Testis (tissue), 3 donors: ENCODE measurements around the gene CACNB1. TPM values are rescaled to one million over a fixed set of nuclear protein-coding genes. Genes with fewer than 3 reads are reported as not detected.

Experiments used
- DNase-seq: peaks from one replicate; pipeline ENCODE4 v3.0.0-alpha.2; 2019
- H3K27ac ChIP-seq, 2 donors: fragments of 200-600 bp; sonication (generic); one replicate each; pipeline ENCODE4 v1.5.1; 2019
- H3K27me3 ChIP-seq: fragments of 200-600 bp; sonication (generic); one replicate; pipeline ENCODE4 v1.5.1; 2019
- H3K36me3 ChIP-seq: fragments of 200-600 bp; sonication (generic); one replicate; pipeline ENCODE4 v1.5.1; 2017; ENCODE audit warnings: low read depth; ENCODE audit errors: missing control alignments
- H3K4me1 ChIP-seq: fragments of 200-600 bp; sonication (generic); one replicate; pipeline ENCODE4 v1.5.1; 2019
- H3K4me3 ChIP-seq, 2 donors: fragments of 200-600 bp; sonication (generic); one replicate each; pipeline ENCODE4 v1.5.1; 2017 to 2019
- H3K9me3 ChIP-seq: fragments of 200-600 bp; sonication (generic); one replicate; pipeline ENCODE4 v1.5.1; 2017
- CTCF ChIP-seq, 3 experiments: fragments of 450-650 bp in 2 of 3; fragments of 200-600 bp in 1 of 3; sonication (generic) in 1 of 3; IDR thresholded peaks; one replicate each; pipeline ENCODE4 v1.5.1; 2016 to 2019; ENCODE audit warnings: antibody characterized with exemption in 3 of 3, mild to moderate bottlenecking in 2 of 3, moderate library complexity in 1 of 3
- POLR2A ChIP-seq: fragments of 450-650 bp; IDR thresholded peaks from one replicate; pipeline ENCODE4 v1.6.1; 2017; ENCODE audit warnings: antibody characterized with exemption, mild to moderate bottlenecking, moderate library complexity
- WGBS, 2 donors: methylation state at CpG; one replicate each; pipeline ENCODE4 v1.1.5; 2018; 5-methylcytosine and 5-hydroxymethylcytosine counted together
- intact Hi-C: fragments of 100-400 bp; cut with DNase I; formaldehyde crosslinking; loops from one replicate; pipeline ENCODE4 v1.15.1; 2023; ENCODE audit warnings: low total_unique reads
- polyA plus RNA-seq: library from polyadenylated mRNA; stranded (reverse); fragments of 350-450 nt; fragmentation: Illumina TruSeq; extraction: RNeasy Lipid Tissue Mini Kit (QIAGEN cat#74804); gene quantifications from one replicate; pipeline ENCODE4 v1.2.3, GENCODE V29; 2014; ENCODE audit warnings: low read depth, low replicate concordance; ENCODE audit not compliant: insufficient read depth
- total RNA-seq, 2 donors: library from RNA; depleted of rRNA; stranded (reverse); fragments of >200 nt; gene quantifications; one replicate each; pipeline ENCODE4 v1.2.3, GENCODE V29; 2016

The CACNB1 gene
- total and polyA plus RNA-seq, 3 donors from 2014 or later, result 11.3 to 19.8 (median 18.1) TPM

GRCh38 chr17:39223907-39224777 is 26.7 kb upstream of the CACNB1 start:
- intact Hi-C loops, result no loop called here
- no peak overlapping the region for H3K27ac ChIP-seq
- no peaks in the 10 kb centered on the region for H3K9me3 ChIP-seq
- DNase-seq, result no peak
- peaks cover 11% of the 10 kb centered on the region for H3K4me1 ChIP-seq
- TF ChIP-seq CTCF (IDR thresholded peaks at IDR 0.05) (no peak), POLR2A (no peak)
- H3K27me3 ChIP-seq, result no peaks in the 10 kb centered on the region
- 26 to 30% methylated on average over 31 to 33 of the region's 33 CpGs for WGBS, 2 donors
- no peaks in the 10 kb centered on the region for H3K36me3 ChIP-seq
- peak overlapping the region in 1 of 2 donors; percentile 59 for H3K4me3 ChIP-seq

GRCh38 chr17:39222866-39223834 is 25.7 kb upstream of the CACNB1 start:
- Histone ChIP-seq H3K4me1 (peaks cover 11% of the 10 kb centered on the region), H3K27me3 (no peaks in the 10 kb centered on the region), H3K4me3 (no peak overlapping the region), H3K9me3 (no peaks in the 10 kb centered on the region), H3K27ac (no peak overlapping the region), H3K36me3 (no peaks in the 10 kb centered on the region)
- TF ChIP-seq POLR2A, result no peak
- no peak for TF ChIP-seq CTCF (IDR thresholded peaks at IDR 0.05)
- WGBS, 2 donors, result 75 to 82% methylated on average over 6 to 9 of the region's 9 CpGs
- DNase-seq, result no peak
- intact Hi-C loops, result no loop called here

- intact Hi-C loops, result no loop called here
- H3K4me1 ChIP-seq, result peaks cover 11% of the 10 kb centered on the region
- no peak overlapping the region for H3K4me3 ChIP-seq
- no peak for TF ChIP-seq CTCF (IDR thresholded peaks at IDR 0.05)
- TF ChIP-seq POLR2A, result no peak
- H3K9me3 ChIP-seq, result no peaks in the 10 kb centered on the region
- H3K27me3 ChIP-seq, result no peaks in the 10 kb centered on the region
- WGBS, 2 donors, result 72 to 96% methylated on average over 5 to 7 of the region's 7 CpGs
- H3K27ac ChIP-seq, result no peak overlapping the region
- H3K36me3 ChIP-seq, result no peaks in the 10 kb centered on the region
- DNase-seq, result no peak
Measured at GRCh38 chr17:39222151-39222550, 24.7 kb upstream of the CACNB1 start.

- intact Hi-C loops, result no loop called here
- no peaks in the 10 kb centered on the region for H3K9me3 ChIP-seq
- no peaks in the 10 kb centered on the region for H3K27me3 ChIP-seq
- H3K4me3 ChIP-seq, result no peak overlapping the region
- 93 to 95% methylated on average over 6 of the region's 6 CpGs for WGBS, 2 donors
- no peak for DNase-seq
- peaks cover 11% of the 10 kb centered on the region for H3K4me1 ChIP-seq
- H3K27ac ChIP-seq, result no peak overlapping the region
- H3K36me3 ChIP-seq, result no peaks in the 10 kb centered on the region
- TF ChIP-seq POLR2A (no peak), CTCF (IDR thresholded peaks at IDR 0.05) (no peak)
Measured at GRCh38 chr17:39221572-39221971, 24.1 kb upstream of the CACNB1 start.
